Loucy (cell line): ENCODE data around the gene COQ5.

ENCODE experiments used
- H2AFZ ChIP-seq: fragments of 200-600 bp; sonication (generic); 2 replicates; pipeline ENCODE4 v1.6.0; 2016; ENCODE audit warnings: antibody characterized with exemption, mild to moderate bottlenecking, low read length, moderate library complexity
- H3F3A ChIP-seq: fragments of 200-600 bp; 2 replicates; pipeline ENCODE4 v1.6.0; 2016; ENCODE audit warnings: antibody characterized with exemption, low read depth, mild to moderate bottlenecking
- H3K27me3 ChIP-seq: fragments of 200-600 bp; sonication (generic); 2 replicates; pipeline ENCODE4 v1.6.1; 2014; ENCODE audit warnings: low read length, mild to moderate bottlenecking; ENCODE audit not compliant: insufficient read depth, poor library complexity, severe bottlenecking
- H3K36me3 ChIP-seq: fragments of 200-600 bp; sonication (generic); 2 replicates; pipeline ENCODE4 v1.6.1; 2016; ENCODE audit warnings: low read length; ENCODE audit not compliant: insufficient read depth
- H3K4me1 ChIP-seq: fragments of 200-600 bp; sonication (generic); 2 replicates; pipeline ENCODE4 v1.5.1; 2014; ENCODE audit warnings: low read length, mild to moderate bottlenecking; ENCODE audit not compliant: insufficient read depth, poor library complexity, severe bottlenecking
- H3K4me2 ChIP-seq: fragments of 200-600 bp; sonication (generic); 2 replicates; pipeline ENCODE4 v1.6.0; 2014; ENCODE audit warnings: antibody characterized with exemption, low read length, low read depth, mild to moderate bottlenecking; ENCODE audit not compliant: poor library complexity, severe bottlenecking
- H3K4me3 ChIP-seq: fragments of 200-600 bp; sonication (generic); 2 replicates; pipeline ENCODE4 v1.5.1; 2014; ENCODE audit warnings: low read length, mild to moderate bottlenecking, mixed read lengths; ENCODE audit not compliant: poor library complexity, severe bottlenecking
- H3K79me2 ChIP-seq: fragments of 200-600 bp; sonication (generic); 2 replicates; pipeline ENCODE4 v1.6.1; 2014; ENCODE audit warnings: low read length; ENCODE audit not compliant: insufficient read depth
- H3K9ac ChIP-seq: fragments of 200-600 bp; sonication (generic); 2 replicates; pipeline ENCODE4 v1.6.0; 2014; ENCODE audit warnings: mild to moderate bottlenecking, low read depth, low read length, moderate library complexity; ENCODE audit not compliant: poor library complexity, severe bottlenecking
- H3K9me2 ChIP-seq: fragments of 200-600 bp; sonication (generic); replicated peaks from 2 replicates; pipeline ENCODE4 v1.6.1; 2016; ENCODE audit warnings: low read depth, low read length, mixed read lengths
- H3K9me3 ChIP-seq: fragments of 200-600 bp; sonication (generic); 2 replicates; pipeline ENCODE4 v1.6.1; 2014; ENCODE audit warnings: mild to moderate bottlenecking, antibody characterized with exemption, low read length, low read depth; ENCODE audit not compliant: insufficient read depth
- H4K20me1 ChIP-seq: fragments of 200-600 bp; sonication (generic); 2 replicates; pipeline ENCODE4 v1.6.0; 2014; ENCODE audit warnings: antibody characterized with exemption, low read length, mild to moderate bottlenecking; ENCODE audit not compliant: insufficient read depth, poor library complexity, severe bottlenecking
- CTCF ChIP-seq: fragments of 200-600 bp; sonication (generic); conservative IDR thresholded peaks from 2 replicates; pipeline ENCODE4 v1.5.1; 2014; ENCODE audit warnings: mild to moderate bottlenecking, antibody characterized with exemption, low read length
- EZH2phosphoT487 ChIP-seq: fragments of 200-600 bp; IDR thresholded peaks from 2 replicates; pipeline ENCODE4 v1.6.1; 2018; ENCODE audit warnings: antibody characterized with exemption, mild to moderate bottlenecking, moderate library complexity, borderline replicate concordance

The COQ5 gene

GRCh38 chr12:120528861-120529525, at the start of gene COQ5:
COQ5 (minus strand) TSS chr12:120529158; CDS start chr12:120529141, 17 bp downstream.
- Histone ChIP-seq H3K9me3 (no peaks in the 10 kb centered on the region), H3K4me1 (peaks cover 12% of the 10 kb centered on the region), H3K79me2 (0 out of 2 replicates have a peak, but pooled peaks cover 8% of the 10 kb centered on the region), H3K9me2 (no peaks in the 10 kb centered on the region), H3K4me3 (peak within 1 kb of the TSS; percentile 93), H4K20me1 (no peaks in the 10 kb centered on the region), H3K9ac (peak within 1 kb of the TSS; percentile 87), H3K4me2 (peak within 1 kb of the TSS; percentile 95), H3K36me3 (no peaks in the 10 kb centered on the region), H2AFZ (peak within 1 kb of the TSS; percentile 99), H3F3A (no peaks in the 10 kb centered on the region), H3K27me3 (no peaks in the 10 kb centered on the region)
- TF ChIP-seq CTCF (no peak), EZH2phosphoT487 (no peak)

DNA sequence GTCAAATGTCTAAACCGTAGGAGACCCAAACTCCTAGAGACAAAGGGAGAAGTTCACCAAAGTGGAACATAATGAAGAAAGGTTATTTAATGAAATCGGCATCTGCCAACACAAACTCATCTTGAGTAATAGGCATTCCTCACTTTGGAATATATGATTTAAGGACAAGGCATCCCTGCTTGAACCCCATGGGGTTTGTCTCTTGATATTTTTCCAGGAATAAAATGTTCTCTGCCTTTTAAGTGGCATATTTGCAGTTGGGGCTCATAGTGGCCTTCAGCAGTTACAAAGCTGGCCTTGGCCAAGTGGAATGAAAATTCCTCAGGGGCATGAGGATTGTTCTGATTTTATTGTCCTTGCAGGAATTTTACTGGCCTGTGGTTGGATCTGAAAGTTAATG, 45.1 kb upstream of the COQ5 start:
- Histone ChIP-seq H3K4me1 (no peaks in the 10 kb centered on the region), H3K4me3 (no peak overlapping the region), H3F3A (no peaks in the 10 kb centered on the region), H3K4me2 (no peak overlapping the region), H3K27me3 (no peaks in the 10 kb centered on the region), H3K79me2 (no peaks in the 10 kb centered on the region), H3K36me3 (peaks cover 95% of the 10 kb centered on the region), H3K9ac (no peak overlapping the region), H3K9me2 (no peaks in the 10 kb centered on the region), H2AFZ (no peak overlapping the region), H3K9me3 (no peaks in the 10 kb centered on the region), H4K20me1 (no peaks in the 10 kb centered on the region)
- TF ChIP-seq EZH2phosphoT487 (no peak), CTCF (no peak)

DNA sequence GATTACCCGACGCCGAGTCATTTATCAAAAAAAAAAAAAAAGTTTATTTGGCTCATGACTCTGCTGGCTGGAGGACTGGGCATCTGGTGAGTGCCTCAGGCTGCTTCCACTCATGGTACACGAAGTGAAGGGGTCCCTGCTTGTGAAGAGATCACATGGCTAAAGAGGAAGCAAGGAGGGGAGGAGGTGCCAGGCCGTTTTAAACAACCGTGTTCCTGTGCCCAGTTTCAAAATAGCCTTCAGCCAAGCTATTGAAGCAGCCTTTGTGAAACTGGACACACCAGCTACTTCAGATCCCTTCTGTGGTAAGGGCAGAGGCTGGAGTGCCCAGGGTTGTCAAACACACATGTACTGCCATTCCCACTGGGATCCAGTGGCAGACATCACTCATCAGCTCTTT, 44.6 kb upstream of the COQ5 start:
- TF ChIP-seq EZH2phosphoT487 (no peak), CTCF (no peak)
- no peaks in the 10 kb centered on the region for H4K20me1 ChIP-seq
- peaks cover 95% of the 10 kb centered on the region for H3K36me3 ChIP-seq
- no peak overlapping the region for H2AFZ ChIP-seq
- H3K4me3 ChIP-seq, result no peak overlapping the region
- no peaks in the 10 kb centered on the region for H3F3A ChIP-seq
- H3K4me1 ChIP-seq, result no peaks in the 10 kb centered on the region
- no peak overlapping the region for H3K9ac ChIP-seq
- H3K9me3 ChIP-seq, result no peaks in the 10 kb centered on the region
- H3K27me3 ChIP-seq, result no peaks in the 10 kb centered on the region
- no peaks in the 10 kb centered on the region for H3K79me2 ChIP-seq
- no peaks in the 10 kb centered on the region for H3K9me2 ChIP-seq
- H3K4me2 ChIP-seq, result no peak overlapping the region
